IPS-NIHi7 (cell line): ENCODE data around the gene CCL28.
A peak's percentile ranks its signal among the peaks of the same experiment; 100 is the strongest.
"Not testable (repeated sequence)": the region's sequence is repeated elsewhere in the genome, so short reads cannot be mapped to it uniquely, and the experiment has no call there.

ENCODE experiments used
- DNase-seq: peaks from one replicate; pipeline ENCODE4 v3.0.0; 2012; ENCODE audit warnings: mixed read lengths; ENCODE audit errors: extremely low spot score

Gene CCL28

GRCh38 chr5:43410414-43410813 is 1.8 kb downstream of the CCL28 start:
- DNase-seq, result no peak

GRCh38 chr5:43409809-43410271 is 2.4 kb downstream of the CCL28 start:
- no peak for DNase-seq

- DNase-seq, result not testable (repeated sequence)
Observed at GRCh38 chr5:43402524-43403066, 9.6 kb downstream of the CCL28 start.

- DNase-seq, result peak; percentile 53
Observed at GRCh38 chr5:43401827-43402226, 10.4 kb downstream of the CCL28 start.

GRCh38 chr5:43400082-43400481 is 12.1 kb downstream of the CCL28 start:
- DNase-seq, result no peak

- peak; percentile 67 for DNase-seq
Observed at GRCh38 chr5:43396762-43397304, 15.4 kb downstream of the CCL28 start.

GRCh38 chr5:43390471-43390870 is 21.7 kb downstream of the CCL28 start:
- no peak for DNase-seq

- DNase-seq, result peak; percentile 84
Observed at GRCh38 chr5:43389679-43390329, 22.4 kb downstream of the CCL28 start.

- DNase-seq, result no peak
Observed at GRCh38 chr5:43386960-43387362, 25.2 kb downstream of the CCL28 start.

GRCh38 chr5:43376496-43377140 is 35.6 kb downstream of the CCL28 start:
- no peak for DNase-seq

- DNase-seq, result no peak
Observed at GRCh38 chr5:43371821-43372220, 40.4 kb downstream of the CCL28 start.

- DNase-seq, result no peak
Observed at GRCh38 chr5:43370352-43370751, 41.8 kb downstream of the CCL28 start.

- DNase-seq, result no peak
Observed at GRCh38 chr5:43369651-43370050, 42.5 kb downstream of the CCL28 start.

GRCh38 chr5:43367909-43368669 is 44.1 kb downstream of the CCL28 start:
- DNase-seq, result no peak

GRCh38 chr5:43367453-43367852 is 44.7 kb downstream of the CCL28 start:
- no peak for DNase-seq

GRCh38 chr5:43366680-43367246 is 45.4 kb downstream of the CCL28 start:
- not testable (repeated sequence) for DNase-seq

- not testable (repeated sequence) for DNase-seq
Observed at GRCh38 chr5:43365155-43365554, 47.0 kb downstream of the CCL28 start.

- no peak for DNase-seq
Observed at GRCh38 chr5:43363445-43364152, 48.6 kb downstream of the CCL28 start.

GRCh38 chr5:43362725-43363435 is 49.3 kb downstream of the CCL28 start:
- no peak for DNase-seq

GRCh38 chr5:43358726-43359125 is 53.5 kb downstream of the CCL28 start:
- DNase-seq, result no peak
